HCT116 (cell line): ENCODE measurements around the gene ANTKMT. TPM values are rescaled to one million over a fixed set of nuclear protein-coding genes. Genes with fewer than 3 reads are reported as not detected.

ENCODE experiments used
- ATAC-seq: fragments of 200-7000 bp; cut with Tn5 transposase; 2 replicates; pipeline ENCODE4 v1.9.1; 2020; ENCODE audit warnings: mild to moderate bottlenecking, moderate library complexity
- BruUV-seq: library from RNA; stranded (reverse); fragments of 400-500 nt; replicated peaks from 2 replicates; lab custom pipeline; 2021; lab: Mats Ljungman, UMichigan
- CTCF ChIA-PET: fragments of 300-600 bp; sonication (Branson Sonifier 250); formaldehyde crosslinking; loops from one replicate; lab custom pipeline; 2021; ENCODE audit warnings: antibody characterized with exemption; lab: Charles Lee
- POLR2A ChIA-PET: fragments of 300-600, 350-600 bp; sonication (Branson Sonifier 250); formaldehyde crosslinking; loops from one replicate; lab custom pipeline; 2021; ENCODE audit warnings: antibody characterized with exemption; lab: Charles Lee
- RAD21 ChIA-PET, 2 experiments: fragments of 300-600 bp; sonication (Branson Sonifier 250); formaldehyde crosslinking; loops; one replicate each; lab custom pipeline; 2023; ENCODE audit warnings: low total read pairs in 2 of 2; ENCODE audit not compliant: uncharacterized antibody in 2 of 2, unreplicated experiment in 2 of 2, low non-redundant PET in 1 of 2; lab: Charles Lee
- DNase-seq: peaks from one replicate; pipeline ENCODE4 v3.0.0-alpha.2; 2010; ENCODE audit warnings: low read depth, low spot score
- H2AFZ ChIP-seq: fragments of 200-600 bp; shearing (Covaris generic), sonication (generic); 2 replicates; pipeline ENCODE4 v1.6.1; 2017; ENCODE audit warnings: low read depth, mixed run types, mixed read lengths, antibody characterized with exemption, low read length; ENCODE audit not compliant: poor library complexity, severe bottlenecking
- H3K27ac ChIP-seq: 2 replicates; pipeline ENCODE4 v1.5.1; 2012; ENCODE audit warnings: low read depth, low read length
- H3K27me3 ChIP-seq: fragments of 200-600 bp; sonication (generic); 2 replicates; pipeline ENCODE4 v1.6.1; 2016; ENCODE audit warnings: mixed run types, low read length, mixed read lengths; ENCODE audit not compliant: insufficient read depth
- H3K36me3 ChIP-seq, 2 experiments: fragments of 200-500 bp in 1 of 2; fragments of 200-600 bp in 1 of 2; sonication (Bioruptor generic) in 1 of 2; sonication (generic) in 1 of 2; 2 replicates each; pipeline versions ENCODE4 v1.5.1 to v1.6.1; 2014 to 2016; ENCODE audit warnings: low read length in 2 of 2, inconsistent platforms in 1 of 2, mixed read lengths in 1 of 2, mixed run types in 1 of 2; ENCODE audit not compliant: insufficient read depth in 2 of 2, control insufficient read depth in 1 of 2
- H3K4me1 ChIP-seq, 2 experiments: fragments of 200-600 bp in 1 of 2; sonication (generic) in 1 of 2; 2 replicates each; pipeline versions ENCODE4 v1.5.1 to v1.6.1; 2012 to 2017; ENCODE audit warnings: low read length in 2 of 2, inconsistent platforms in 1 of 2, mild to moderate bottlenecking in 1 of 2, mixed read lengths in 1 of 2, mixed run types in 1 of 2, moderate library complexity in 1 of 2; ENCODE audit not compliant: insufficient read depth in 2 of 2, control insufficient read depth in 1 of 2
- H3K4me2 ChIP-seq: fragments of 200-600 bp; sonication (generic); 2 replicates; pipeline ENCODE4 v1.6.1; 2017; ENCODE audit warnings: mixed run types, low read length, mixed read lengths
- H3K4me3 ChIP-seq, 2 experiments: fragments of 200-600 bp in 1 of 2; sonication (generic) in 1 of 2; replicated peaks in 1 of 2; 2 replicates each; pipeline ENCODE4 v1.5.1; 2011 to 2016; ENCODE audit warnings: low read length in 2 of 2, control low read depth in 1 of 2, low read depth in 1 of 2, mild to moderate bottlenecking in 1 of 2, mixed read lengths in 1 of 2, mixed run types in 1 of 2
- H3K79me2 ChIP-seq: fragments of 200-600 bp; sonication (generic); 2 replicates; pipeline ENCODE4 v1.6.1; 2017; ENCODE audit warnings: mild to moderate bottlenecking, mixed run types, low read length, moderate library complexity, mixed read lengths; ENCODE audit not compliant: insufficient read depth
- H3K9ac ChIP-seq: fragments of 200-600 bp; sonication (generic); 2 replicates; pipeline ENCODE4 v1.6.1; 2016; ENCODE audit warnings: low read length, mixed read lengths
- H3K9me2 ChIP-seq: fragments of 200-600 bp; sonication (generic), shearing (Covaris generic); 2 replicates; pipeline ENCODE4 v1.6.1; 2017; ENCODE audit warnings: mixed run types, mild to moderate bottlenecking, moderate library complexity; ENCODE audit not compliant: insufficient read depth
- H3K9me3 ChIP-seq, 2 experiments: fragments of 200-500 bp in 1 of 2; fragments of 200-600 bp in 1 of 2; sonication (Bioruptor generic) in 1 of 2; sonication (generic) in 1 of 2; 2 replicates each; pipeline ENCODE4 v1.6.1; 2014 to 2017; ENCODE audit warnings: low read length in 2 of 2, mixed read lengths in 2 of 2, inconsistent platforms in 1 of 2, low read depth in 1 of 2, mild to moderate bottlenecking in 1 of 2, mixed run types in 1 of 2, moderate library complexity in 1 of 2; ENCODE audit not compliant: control insufficient read depth in 1 of 2, insufficient read depth in 1 of 2
- H4K20me1 ChIP-seq: fragments of 200-600 bp; sonication (generic), shearing (Covaris generic); 2 replicates; pipeline ENCODE4 v1.6.1; 2017; ENCODE audit warnings: mixed run types, mild to moderate bottlenecking, moderate library complexity; ENCODE audit not compliant: insufficient read depth
- CBX3 ChIP-seq: IDR thresholded peaks from 2 replicates; pipeline ENCODE4 v1.6.1; 2012; ENCODE audit warnings: low read depth
- EGR1 ChIP-seq: IDR thresholded peaks from 2 replicates; pipeline ENCODE4 v1.6.1; 2012; ENCODE audit warnings: low read depth
- ELF1 ChIP-seq: IDR thresholded peaks from 2 replicates; pipeline ENCODE4 v1.6.1; 2012; ENCODE audit warnings: low read depth, borderline replicate concordance
- FOSL1 ChIP-seq: IDR thresholded peaks from 2 replicates; pipeline ENCODE4 v1.6.1; 2012; ENCODE audit warnings: low read depth
- POLR2AphosphoS5 ChIP-seq: IDR thresholded peaks from 2 replicates; pipeline ENCODE4 v1.6.1; 2011; ENCODE audit warnings: mild to moderate bottlenecking, low read depth, low read length, moderate library complexity
- RAD21 ChIP-seq: IDR thresholded peaks from 2 replicates; pipeline ENCODE4 v1.6.1; 2012; ENCODE audit warnings: low read depth, mild to moderate bottlenecking
- SP1 ChIP-seq: IDR thresholded peaks from 2 replicates; pipeline ENCODE4 v1.6.1; 2012; ENCODE audit warnings: low read depth
- SRF ChIP-seq: IDR thresholded peaks from 2 replicates; pipeline ENCODE4 v1.6.1; 2012; ENCODE audit warnings: low read depth
- YY1 ChIP-seq: IDR thresholded peaks from 2 replicates; pipeline ENCODE4 v1.6.1; 2011; ENCODE audit warnings: low read length, low read depth, moderate library complexity, mild to moderate bottlenecking; ENCODE audit not compliant: insufficient replicate concordance; ENCODE audit errors: extremely low read depth
- ZFX ChIP-seq: fragments of 450-650 bp; IDR thresholded peaks from 2 replicates; pipeline ENCODE4 v1.6.1; 2017
- ZNF274 ChIP-seq: fragments of 200-500 bp; sonication (Bioruptor generic); IDR thresholded peaks from 2 replicates; pipeline ENCODE4 v1.6.1; 2014; ENCODE audit warnings: mild to moderate bottlenecking, low read depth, low read length, inconsistent platforms
- intact Hi-C: fragments of 100-400 bp; cut with micrococcal nuclease; formaldehyde crosslinking; loops from 2 replicates; pipeline ENCODE4 v1.10.0; 2022
- total RNA-seq: library from RNA; stranded (reverse); gene quantifications from one replicate; pipeline ENCODE4 v1.2.1, GENCODE V29; 2021; ENCODE audit not compliant: unreplicated experiment
- TF ChIP-seq, protein P1 (sequence below): IDR thresholded peaks from 2 replicates; pipeline ENCODE4 v1.6.1; 2012; ENCODE audit warnings: low read depth
- TF ChIP-seq, protein P2 (sequence below): IDR thresholded peaks from 2 replicates; pipeline ENCODE4 v1.6.1; 2012

The ANTKMT gene
- total RNA-seq, 1 experiment from 2014 or later: 65.4 TPM

DNA sequence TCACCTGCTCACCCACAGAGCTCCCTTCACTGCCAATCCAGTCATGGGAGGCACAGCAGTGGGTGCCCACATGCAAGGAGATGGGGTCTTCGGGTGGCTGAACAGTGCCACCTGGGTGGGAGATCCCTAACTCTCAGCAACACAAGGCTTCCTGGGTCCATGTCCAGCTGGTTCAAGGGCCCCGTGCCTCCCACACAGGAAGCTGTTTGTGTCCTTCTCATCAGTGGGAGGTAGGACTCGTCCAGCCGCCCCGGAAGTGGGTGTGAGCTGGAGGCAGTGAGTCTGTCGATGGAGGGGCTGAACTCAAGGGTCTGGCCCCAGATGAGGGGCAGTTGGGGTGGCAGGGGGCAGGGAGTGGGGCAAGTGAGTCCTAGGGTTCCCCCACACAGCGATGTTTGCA lies 16.9 kb upstream of the ANTKMT start:
- H3K9ac ChIP-seq: peak overlapping the region; percentile 91
- peak overlapping the region; percentile 97 for H3K4me2 ChIP-seq
- RAD21 ChIA-PET: no interaction called here
- no peaks in the 10 kb centered on the region for H3K9me2 ChIP-seq
- CTCF ChIA-PET: interaction anchor here (1.2 kb wide), 1 partner anchor 16 kb away, joined by 3 read pairs; no protein-coding TSS in a partner anchor
- H3K36me3 ChIP-seq: no peaks in the 10 kb centered on the region; a peak in 2 of 4 replicates
- no peak for TF ChIP-seq ELF1
- TF ChIP-seq FOSL1: no peak
- TF ChIP-seq EGR1: no peak
- no peak for TF ChIP-seq ZFX
- TF ChIP-seq CBX3: no peak
- TF ChIP-seq SP1: no peak
- H4K20me1 ChIP-seq: no peaks in the 10 kb centered on the region
- H3K4me1 ChIP-seq: peaks cover 0 to 21% of the 10 kb centered on the region in 2 experiments; a peak in 3 of 4 replicates
- intact Hi-C loops: no loop called here
- no TSS peak for BruUV-seq
- peak overlapping the region; percentile 87 for H3K27ac ChIP-seq
- no peak overlapping the region for H2AFZ ChIP-seq
- H3K79me2 ChIP-seq: peaks cover 38% of the 10 kb centered on the region
- POLR2A ChIA-PET: no interaction called here
- ATAC-seq (no peak), DNase-seq (no peak)
- peak overlapping the region; percentile 77 to 92 for H3K4me3 ChIP-seq
- no peaks in the 10 kb centered on the region for H3K27me3 ChIP-seq
- no peaks in the 10 kb centered on the region for H3K9me3 ChIP-seq

DNA sequence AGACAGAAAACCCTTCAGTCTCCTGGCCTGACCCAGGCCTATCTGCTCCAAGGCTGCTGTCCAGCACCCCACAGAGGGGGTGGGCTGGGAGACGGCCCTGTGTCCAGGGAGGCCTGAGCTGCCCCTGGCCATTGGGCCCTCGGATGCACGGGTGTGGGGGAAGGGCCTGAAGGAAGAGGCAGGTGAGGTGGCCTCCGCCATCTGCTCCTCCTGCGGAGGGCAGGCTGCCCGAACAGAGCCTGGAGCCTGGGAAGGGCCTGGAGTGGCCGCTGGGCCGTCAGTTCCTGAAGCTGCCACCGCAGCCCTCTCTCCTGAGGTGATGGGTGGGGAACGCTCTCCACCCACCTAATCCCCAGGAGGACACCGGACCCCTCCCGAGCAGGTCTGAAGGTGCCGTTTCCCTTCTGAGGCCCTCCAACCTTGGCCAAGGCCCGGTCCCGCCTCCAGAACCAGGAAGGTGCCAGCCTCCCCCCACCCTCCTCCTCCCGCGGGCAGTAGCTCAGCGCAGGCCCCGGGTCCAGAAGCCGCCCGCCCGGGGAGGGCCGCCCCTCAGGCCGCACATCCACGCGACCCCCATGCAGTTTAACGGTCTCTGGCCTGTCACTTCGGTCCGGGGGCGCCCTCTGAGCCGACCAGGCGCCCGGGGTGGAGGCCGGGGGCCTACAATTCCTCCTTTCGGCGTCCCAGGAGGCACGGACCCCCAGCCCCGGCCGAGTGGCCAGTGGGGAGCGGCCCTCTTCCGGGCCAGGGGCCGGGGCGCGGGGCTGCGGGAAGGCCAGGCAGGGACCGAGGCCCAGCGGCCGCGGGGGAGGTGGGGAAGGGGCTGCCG lies 16.2 kb upstream of the ANTKMT start:
- Histone ChIP-seq H3K27ac (peak overlapping the region; percentile 87), H3K27me3 (no peaks in the 10 kb centered on the region), H2AFZ (no peak overlapping the region), H3K9ac (peak overlapping the region; percentile 91), H4K20me1 (no peaks in the 10 kb centered on the region), H3K36me3 (no peaks in the 10 kb centered on the region; a peak in 2 of 4 replicates), H3K9me3 (no peaks in the 10 kb centered on the region), H3K9me2 (no peaks in the 10 kb centered on the region), H3K4me3 (peak overlapping the region; percentile 77 to 92), H3K79me2 (peaks cover 34% of the 10 kb centered on the region), H3K4me1 (peaks cover 0 to 22% of the 10 kb centered on the region in 2 experiments; a peak in 3 of 4 replicates), H3K4me2 (peak overlapping the region; percentile 97)
- ChIA-PET CTCF (interaction anchor here (0.6 kb wide), 1 partner anchor 9 kb away, joined by 3 read pairs; no protein-coding TSS in a partner anchor), POLR2A (no interaction called here), RAD21 (no interaction called here)
- no TSS peak for BruUV-seq
- ATAC-seq (peak; percentile 28), DNase-seq (no peak)
- intact Hi-C loops: no loop called here
- TF ChIP-seq, protein P1, sequence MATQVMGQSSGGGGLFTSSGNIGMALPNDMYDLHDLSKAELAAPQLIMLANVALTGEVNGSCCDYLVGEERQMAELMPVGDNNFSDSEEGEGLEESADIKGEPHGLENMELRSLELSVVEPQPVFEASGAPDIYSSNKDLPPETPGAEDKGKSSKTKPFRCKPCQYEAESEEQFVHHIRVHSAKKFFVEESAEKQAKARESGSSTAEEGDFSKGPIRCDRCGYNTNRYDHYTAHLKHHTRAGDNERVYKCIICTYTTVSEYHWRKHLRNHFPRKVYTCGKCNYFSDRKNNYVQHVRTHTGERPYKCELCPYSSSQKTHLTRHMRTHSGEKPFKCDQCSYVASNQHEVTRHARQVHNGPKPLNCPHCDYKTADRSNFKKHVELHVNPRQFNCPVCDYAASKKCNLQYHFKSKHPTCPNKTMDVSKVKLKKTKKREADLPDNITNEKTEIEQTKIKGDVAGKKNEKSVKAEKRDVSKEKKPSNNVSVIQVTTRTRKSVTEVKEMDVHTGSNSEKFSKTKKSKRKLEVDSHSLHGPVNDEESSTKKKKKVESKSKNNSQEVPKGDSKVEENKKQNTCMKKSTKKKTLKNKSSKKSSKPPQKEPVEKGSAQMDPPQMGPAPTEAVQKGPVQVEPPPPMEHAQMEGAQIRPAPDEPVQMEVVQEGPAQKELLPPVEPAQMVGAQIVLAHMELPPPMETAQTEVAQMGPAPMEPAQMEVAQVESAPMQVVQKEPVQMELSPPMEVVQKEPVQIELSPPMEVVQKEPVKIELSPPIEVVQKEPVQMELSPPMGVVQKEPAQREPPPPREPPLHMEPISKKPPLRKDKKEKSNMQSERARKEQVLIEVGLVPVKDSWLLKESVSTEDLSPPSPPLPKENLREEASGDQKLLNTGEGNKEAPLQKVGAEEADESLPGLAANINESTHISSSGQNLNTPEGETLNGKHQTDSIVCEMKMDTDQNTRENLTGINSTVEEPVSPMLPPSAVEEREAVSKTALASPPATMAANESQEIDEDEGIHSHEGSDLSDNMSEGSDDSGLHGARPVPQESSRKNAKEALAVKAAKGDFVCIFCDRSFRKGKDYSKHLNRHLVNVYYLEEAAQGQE: no peak
- TF ChIP-seq ZNF274: no peak
- TF ChIP-seq FOSL1: no peak
- no peak for TF ChIP-seq CBX3
- no peak for TF ChIP-seq YY1
- TF ChIP-seq ZFX: peak; percentile 78
- TF ChIP-seq SRF: no peak
- TF ChIP-seq, protein P2, sequence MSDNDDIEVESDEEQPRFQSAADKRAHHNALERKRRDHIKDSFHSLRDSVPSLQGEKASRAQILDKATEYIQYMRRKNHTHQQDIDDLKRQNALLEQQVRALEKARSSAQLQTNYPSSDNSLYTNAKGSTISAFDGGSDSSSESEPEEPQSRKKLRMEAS: no peak; the same call in 1 of the 2 replicates
- 0 out of 2 replicates have a peak, but pooled peaks have one; percentile 11 for TF ChIP-seq POLR2AphosphoS5
- no peak for TF ChIP-seq RAD21
- no peak for TF ChIP-seq ELF1
